ENCODE measurements around the gene DEPP1.

DEPP1 gene

DNA sequence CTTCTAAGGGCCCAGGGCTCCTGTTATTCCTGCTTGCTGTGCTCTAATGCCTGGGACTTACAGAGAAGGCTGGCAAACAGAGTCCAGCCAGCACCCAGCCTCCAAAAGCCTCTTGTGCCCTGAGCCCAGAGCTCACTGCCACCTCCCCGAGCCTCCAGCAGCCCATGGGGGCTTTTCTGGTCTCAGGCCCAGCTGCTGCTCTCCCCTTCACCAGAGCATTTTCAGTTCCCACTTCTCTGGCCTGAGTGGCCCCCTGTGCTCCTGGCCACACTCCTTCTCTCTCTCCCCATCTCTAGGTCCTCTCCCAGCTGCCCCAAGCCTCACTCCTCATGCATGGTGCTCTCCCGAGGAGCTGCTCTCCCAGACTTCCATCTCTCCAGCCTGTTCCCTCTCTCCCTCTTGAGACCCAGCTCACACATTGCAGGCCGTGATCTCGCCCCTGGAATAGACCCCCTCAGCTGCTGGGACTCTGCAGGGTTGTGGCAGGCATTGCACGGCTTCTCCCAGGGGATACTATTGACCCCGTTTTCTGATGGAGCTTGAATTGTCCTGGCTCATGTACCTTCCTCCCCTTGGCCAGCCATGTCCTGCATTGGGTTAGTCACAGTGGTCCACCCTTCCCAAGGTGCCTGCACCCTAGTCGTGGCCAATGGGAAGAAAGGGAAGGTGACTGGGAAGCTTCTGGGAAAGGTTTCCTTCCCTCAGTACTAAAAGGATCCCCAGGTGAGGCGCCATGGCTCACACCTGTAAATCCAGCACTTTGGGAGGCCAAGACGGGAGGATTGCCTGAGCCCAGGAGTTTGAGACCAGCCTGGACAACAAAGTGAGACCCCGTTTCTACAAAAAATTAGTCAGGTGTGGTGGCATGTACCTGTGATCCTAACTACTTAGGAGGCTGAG is 28.0 kb downstream of the DEPP1 start:
- no peak for DNase-seq

DNA sequence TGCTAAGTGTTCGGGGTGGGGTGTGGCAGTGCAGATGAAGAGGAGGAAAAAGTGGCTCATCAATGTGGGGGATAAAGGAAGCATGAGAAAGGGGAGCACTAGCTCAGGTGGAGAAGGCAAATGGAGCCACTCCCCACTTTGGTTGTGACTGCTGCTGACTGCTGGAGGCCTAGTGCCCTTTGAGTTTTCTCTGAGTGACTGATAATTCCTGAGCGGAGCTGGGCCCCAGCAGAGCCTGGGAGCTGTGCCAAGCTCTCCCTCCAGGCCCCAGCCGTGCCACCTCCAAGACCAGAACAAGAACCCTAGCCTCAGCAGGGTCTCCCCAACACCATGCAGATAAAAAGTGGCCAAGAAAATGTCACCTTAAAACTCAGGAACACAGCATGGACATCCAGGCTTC is 28.7 kb downstream of the DEPP1 start:
- no peak for DNase-seq

DNA sequence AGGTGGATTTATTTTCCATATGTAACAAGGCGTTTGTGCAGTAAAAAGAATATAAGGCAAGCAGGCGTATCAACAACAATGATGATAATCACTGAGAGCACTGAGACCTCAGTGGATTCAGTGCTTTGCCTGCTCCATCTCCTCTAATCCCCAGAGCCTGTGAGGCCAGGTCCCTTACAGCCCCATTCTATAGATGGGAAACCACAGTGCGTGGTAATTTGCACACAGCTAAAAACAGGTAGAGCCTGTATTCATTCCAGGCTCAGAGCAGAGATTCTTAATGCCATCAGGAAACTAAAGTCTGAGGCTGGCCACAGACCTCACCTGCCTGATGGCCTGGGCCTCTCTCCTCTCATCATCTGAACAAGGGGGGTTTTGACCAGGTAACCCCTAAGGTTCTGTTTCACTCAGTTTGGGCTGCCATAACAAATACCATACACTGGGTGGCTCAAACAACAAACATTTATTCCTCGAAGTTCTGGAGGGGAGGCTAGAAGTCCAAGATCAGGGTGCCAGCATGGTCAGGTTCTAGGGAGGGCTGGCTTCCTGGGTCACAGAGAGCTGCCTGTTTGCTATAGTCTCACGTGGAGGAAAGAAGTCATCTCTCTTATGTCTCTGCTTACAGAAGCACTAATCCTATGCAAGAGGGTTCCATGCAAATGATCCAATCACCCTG is 29.3 kb downstream of the DEPP1 start:
- DNase-seq = no peak

DNA sequence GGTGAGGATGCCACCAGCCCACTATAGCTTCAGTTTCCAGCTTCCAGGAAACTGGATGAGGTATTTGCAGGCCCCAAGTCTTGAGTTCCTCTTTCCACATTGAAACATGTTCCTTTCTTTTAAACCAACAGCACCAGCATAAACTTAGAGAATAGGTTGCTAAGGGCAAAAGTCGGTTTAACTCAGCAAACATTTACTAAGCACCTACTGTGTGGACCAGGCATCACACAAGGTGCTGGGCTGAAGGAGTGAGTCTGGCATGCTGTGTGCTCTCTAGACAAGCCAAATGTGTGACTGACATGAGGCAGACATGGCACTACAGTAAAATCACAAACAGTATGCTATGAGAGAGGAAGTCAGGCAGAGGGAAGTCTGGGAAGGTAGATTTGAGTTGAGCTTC is 30.0 kb downstream of the DEPP1 start:
- no peak for DNase-seq

DNA sequence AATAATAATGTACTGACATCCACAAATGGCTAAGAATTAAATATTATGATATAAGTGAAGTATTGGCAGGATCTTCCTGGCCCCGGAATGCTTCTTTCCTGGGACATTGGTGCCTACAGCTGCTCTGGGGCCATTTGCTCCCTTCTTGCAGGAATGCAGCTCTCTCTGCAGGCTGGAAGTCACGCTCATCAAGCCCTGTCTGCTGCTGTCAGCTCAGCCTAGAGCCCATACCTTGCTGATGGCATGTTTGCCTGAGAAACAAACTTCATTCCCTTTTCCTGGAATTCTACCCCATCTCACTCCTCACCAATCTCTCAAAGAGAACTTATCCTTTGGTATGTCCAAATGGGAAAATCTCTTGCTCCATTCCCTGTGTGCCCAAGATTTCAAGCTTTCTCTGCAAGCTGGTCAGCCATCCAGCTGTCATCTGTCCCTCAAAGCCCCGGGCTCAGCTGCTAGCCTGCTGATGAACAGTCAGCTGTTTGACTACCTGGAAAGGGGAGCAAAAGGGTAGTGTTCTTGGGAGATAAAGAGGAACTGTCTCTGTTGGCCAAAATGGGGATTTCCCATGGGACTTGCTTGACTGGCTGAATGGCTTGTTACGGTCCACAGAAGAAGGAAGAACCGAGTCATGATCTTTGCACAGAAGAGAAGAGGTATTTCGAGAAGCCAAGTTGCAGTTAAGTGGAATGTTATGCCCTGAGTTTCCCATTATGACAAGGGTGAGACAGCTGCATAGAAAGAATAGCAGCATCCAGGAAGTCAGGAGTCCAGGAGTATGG is 31.0 kb downstream of the DEPP1 start:
- no peak for DNase-seq

DNA sequence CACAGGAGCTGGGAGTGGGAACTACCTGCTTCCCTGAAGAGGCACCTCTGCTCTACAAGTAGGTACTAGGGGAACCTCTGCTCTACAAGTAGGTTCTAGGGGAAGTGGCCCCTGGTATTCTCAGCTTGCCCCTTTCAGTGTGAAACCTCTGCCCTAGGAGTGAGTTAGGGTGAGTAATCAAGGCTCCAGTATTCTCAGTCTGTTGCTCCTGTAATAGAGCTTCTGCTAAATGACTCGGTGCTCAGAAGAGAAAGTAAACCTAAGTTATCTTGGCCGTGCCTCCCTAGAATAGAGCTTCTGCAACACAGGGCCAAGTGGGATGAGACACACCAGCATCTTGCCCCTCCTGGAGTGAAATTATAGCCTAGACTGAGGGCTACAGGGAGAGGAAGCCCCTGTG is 32.4 kb downstream of the DEPP1 start:
- no peak for DNase-seq

DNA sequence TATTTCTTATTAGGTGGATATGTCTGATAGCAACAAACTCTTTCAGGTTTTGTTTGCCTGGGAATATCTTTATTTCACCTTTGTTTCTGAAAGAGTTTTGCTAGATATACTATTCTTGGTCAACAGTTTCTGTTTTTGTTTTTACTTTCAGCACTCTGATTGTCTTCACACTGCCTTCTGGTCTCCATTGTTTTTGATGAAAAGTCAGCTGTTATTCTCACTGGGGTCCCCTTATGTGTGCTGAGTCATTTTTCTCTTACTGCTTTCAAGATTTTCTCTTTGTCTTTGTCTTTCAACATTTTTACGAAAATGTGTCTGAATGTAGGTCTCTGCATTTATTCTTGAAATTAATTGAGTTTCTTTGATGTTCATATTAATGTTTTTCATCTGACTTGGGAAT is 34.3 kb downstream of the DEPP1 start:
- no peak for DNase-seq

DNA sequence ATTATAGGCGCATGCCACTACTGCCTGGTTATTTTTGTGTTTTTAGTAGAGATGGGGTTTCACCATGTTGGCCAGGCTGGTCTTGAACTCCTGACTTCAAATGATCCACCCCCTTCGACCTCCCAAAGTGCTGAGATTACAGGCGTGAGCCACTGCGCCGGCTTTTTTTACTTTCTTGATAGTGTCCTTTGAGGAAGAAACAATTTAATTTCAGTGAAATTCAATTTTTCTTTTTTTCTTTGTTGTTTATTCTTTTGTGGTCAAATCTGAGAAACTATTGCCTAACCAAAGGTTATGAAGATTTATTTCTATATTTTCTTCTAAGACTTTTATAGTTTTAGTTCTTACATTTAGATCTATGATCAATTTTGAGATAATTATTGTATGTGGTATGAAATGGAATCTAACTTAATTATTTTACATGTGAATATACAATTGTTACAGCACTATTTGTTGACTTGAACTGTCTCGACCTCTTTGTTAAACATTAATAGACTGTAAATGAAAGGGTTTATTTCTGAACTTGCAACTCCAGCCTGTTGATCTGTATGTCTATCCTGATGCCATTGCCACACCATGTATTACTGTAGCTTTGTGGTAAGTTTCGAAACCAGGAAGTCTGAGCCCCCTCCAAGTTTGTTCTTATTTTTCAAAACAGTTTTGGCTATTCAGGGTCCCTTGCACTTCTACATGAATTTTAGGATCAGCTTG is 38.8 kb downstream of the DEPP1 start:
- no peak for DNase-seq

DNA sequence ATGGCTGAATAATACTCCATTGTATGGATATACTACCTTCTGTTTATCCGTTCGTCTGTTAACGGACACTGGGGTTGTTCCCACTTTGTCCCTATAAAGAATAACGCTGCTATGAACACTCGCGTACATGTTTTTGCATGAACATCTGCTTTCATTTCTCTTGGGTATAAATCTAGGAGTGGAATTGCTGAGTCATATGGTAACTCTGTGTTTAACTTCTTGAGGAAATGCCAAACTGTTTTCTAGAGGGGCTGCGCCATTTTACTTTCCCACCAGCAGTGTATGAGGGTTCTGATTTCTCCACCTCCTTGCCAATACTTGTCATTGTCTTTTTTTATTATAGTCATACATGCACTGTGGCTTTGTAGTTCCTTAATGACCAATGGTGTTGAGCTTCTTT is 39.7 kb downstream of the DEPP1 start:
- DNase-seq = no peak

DNA sequence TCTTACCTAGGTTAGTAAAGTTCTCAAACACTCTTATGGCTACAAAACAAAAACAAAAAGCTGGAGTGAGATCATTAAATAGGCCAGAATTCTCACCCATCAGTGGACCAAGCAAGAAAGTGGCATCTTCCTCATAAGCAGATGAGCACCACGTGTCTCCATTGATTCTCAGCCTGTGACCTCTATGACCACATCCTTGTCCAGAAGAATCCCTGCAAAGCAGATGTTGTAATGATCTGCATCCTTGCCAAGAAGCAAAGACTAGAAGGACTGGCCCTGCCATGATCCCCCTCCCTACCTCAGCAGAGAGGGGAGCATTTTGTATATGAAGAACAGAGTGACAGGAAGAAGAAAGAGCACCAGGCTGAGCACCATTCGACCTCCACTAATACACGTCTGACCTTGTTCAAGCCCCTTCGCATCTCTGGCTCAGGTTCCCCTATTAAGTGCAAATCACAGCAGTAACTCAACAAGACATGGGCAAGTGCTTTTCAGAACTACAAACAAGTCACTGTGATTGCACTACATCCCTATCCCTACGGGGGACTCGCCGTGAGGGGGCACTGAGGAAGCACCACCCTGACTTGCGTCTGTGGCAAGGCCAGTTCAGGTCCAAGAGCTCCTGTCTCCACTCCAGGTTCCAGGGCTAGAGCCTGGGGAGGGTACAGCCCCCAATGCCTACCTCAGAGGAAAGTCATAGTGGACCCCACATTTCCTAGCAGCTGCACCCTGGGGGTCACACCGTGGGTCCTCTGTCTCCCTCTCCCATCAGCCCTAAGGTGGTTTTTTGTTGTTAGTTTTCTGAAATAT is 41.2 kb downstream of the DEPP1 start:
- DNase-seq = no peak

DNA sequence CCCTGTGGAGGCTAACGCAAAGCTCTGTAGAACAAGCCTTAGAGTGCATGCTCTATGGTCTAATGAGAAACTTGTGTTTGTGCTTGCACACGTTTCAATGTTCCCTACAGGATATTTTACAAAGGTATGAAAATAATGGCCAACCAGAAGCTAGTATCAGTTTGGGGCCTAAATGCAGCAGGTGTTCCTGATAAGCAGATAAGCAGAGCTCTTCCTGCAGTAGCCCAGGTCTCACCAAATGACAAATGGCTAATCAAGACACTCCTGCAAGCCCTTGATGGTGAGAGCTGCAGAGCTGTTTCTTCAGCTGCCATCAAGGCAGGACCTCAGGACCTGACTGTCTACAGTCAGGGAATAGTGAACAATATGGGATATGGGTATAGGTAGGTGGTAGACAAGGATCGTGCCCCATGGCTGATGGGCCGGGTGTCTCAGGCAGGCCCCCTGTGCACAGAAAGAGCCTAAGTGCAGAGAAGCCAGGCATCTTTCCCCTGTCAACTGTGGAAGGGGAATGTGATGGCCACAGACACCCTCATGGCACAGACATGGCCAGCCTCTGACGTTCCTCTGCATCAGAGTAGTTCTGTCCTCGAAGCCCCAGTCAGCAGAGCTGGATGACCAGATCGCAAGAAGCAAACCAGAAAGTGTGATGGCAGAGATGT is 42.2 kb downstream of the DEPP1 start:
- no peak for DNase-seq

DNA sequence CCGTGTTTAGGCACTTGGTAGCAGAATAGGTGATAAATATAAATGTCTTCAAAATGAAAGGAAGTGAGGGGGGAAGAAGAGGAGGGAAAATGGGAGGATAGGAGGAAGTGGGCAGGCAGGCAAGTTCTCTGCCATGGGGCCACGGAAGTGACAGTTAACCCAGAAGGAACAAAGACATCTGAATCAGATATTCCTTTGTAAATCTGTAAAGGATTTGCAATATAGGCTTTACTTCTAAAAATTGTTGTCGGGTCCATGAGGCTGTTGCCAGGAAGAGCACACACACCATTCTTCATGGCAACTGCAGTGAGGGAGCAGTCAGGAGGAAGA is 42.7 kb downstream of the DEPP1 start:
- DNase-seq = no peak

DNA sequence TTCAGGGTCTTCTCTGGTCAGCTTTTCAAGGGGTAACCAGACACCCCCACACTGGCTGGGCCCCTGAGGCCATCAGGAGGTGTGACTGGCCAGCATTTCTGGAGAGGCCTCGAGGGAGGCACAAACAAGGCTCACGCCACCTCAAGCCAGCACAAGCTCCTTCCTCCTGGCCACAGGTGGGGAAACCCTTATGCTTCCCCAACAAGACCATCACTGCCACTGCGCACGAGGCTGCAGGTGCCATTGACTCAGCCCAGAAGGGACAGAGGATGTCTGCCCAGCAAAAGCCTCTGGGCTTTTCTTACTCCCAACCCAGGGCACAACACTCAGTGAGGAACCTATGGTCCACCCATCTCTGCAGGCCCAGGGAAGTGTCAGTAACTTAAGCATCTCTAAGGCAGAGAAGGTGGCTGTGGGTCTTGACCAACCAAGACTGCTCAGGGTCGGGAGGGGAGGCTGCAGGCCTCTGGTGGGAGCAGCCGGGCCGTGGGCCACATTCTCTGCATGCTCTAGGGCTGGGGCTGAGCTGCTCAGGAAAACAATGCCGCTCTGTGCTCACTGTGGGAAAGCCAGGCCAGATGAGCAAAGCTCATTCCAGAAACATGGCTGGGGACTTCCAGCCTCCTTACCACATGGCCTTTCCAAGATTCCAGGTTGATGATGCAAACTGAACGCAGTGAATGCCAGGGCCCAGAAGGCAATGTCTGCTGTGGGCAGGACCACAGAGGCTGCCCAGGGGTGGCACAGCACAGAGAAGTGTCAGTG is 43.2 kb downstream of the DEPP1 start:
- peak; percentile 39 for DNase-seq

DNA sequence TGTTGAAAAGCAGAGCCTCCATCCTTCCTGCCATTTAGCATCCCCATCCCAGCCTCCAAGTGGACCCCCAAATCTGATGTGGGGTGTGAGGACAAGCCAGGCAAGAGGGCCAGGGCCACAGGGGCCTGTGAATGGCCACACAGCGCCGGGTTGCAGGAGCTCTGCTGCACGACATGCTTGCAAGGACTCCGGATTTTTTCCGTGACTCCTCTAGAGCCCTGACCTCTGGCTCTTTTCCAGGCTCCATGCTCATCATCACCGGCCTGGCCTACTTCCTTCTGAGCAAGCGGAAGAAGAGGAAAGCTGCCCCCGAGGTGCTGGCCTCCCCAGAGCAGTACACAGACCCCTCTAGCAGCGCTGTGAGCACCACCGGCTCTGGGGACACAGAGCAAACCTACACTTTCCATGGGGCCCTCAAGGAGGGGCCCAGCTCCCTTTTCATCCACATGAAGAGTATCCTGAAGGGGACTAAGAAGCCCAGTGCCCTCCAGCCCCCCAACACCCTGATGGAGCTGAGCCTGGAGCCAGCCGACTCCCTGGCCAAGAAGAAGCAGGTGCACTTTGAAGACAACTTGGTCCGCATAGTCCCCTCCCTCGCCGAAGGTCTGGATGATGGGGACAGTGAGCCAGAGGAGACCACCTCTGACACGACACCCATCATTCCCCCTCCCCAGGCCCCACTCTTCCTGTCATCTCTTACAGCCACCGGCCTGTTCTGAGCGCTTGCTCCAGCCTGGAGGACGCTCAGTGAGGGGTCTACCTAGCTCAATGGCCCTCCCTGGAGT is 44.0 kb downstream of the DEPP1 start:
- no peak for DNase-seq

DNA sequence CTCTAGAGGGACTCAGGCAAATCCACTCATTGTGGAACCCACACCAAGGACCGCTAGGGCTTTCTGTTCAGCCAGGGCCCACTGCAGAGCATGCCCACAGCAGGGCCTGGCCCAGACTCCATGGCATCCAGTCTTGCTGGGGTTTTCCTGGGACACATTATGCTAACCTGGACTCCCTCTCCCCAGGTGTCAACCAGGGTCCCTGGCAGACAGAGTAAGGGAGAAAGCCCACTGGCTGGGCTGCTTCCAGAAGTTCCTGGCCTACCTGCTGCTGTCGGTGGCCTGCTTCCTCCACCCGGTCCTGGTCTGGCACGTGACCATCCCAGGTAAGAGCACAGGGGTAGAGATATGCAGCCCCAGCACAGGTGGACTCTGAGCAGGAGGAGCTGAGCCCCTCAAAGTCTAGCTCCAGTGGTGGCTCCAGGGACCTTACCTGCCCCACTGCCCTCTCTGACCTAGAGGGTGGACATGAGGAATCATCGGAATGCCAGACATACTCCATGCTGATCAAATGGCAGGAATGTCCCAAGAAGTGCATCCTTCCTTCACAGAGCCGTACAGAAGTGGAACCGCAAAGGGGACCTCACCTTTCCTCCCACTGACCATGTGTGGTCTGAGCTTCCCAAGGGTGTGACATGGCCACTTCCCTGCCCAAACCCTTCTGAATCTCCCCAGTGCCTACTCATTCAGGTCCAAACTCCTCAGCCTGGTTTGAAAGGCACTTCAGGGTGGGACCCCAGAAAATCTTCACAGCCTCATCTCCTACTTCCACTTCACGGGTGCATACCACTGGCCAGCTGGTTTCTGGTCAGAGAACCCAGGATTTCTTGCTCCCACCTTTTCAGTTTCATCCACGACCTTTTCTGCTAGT is 44.9 kb downstream of the DEPP1 start:
- DNase-seq = no peak

DNA sequence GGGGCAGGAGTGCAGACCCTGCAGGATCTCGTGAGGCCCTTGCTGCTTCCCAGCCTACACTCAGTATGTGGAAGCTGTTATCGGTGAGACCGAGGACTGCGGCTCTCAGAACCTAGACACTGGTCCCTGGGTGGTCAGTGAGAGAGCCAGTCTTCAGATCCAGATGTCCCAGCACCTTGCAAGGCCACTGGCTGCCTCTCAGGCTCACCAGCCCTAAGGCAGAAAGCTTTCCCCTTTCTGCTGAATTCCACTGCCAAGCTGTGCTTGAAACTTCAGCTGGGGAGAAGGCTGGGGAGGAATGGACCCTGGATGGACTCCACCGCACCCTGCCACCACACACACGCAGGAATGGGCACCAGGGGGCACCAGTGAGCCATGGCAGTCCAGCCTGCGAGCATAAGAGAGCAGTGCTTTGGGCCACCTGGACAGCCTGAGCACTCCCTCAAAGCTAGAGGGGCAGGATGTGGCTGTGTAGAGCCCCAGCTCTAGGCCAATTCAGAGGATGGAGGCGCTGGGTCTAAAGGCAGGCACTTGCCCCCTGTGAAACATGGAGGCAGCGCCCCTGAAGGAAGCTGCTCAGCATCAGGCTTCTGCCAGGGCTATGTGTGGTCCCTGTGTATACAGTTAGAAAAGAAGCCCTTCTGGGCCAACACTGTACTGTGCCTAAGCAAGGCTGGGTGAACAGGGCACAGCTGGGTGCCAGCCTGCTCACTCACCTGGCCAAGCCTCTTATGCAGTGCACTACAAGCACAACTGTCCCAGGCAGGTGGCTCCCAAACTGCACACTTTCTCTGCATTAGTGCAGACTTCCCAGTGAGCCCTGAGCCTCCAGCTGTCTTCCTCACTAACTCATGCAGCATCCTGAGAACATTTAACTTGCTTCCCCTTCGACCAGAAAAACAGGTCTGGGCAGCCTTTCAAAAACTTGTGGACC is 45.8 kb downstream of the DEPP1 start:
- peak; percentile 69 for DNase-seq

DNA sequence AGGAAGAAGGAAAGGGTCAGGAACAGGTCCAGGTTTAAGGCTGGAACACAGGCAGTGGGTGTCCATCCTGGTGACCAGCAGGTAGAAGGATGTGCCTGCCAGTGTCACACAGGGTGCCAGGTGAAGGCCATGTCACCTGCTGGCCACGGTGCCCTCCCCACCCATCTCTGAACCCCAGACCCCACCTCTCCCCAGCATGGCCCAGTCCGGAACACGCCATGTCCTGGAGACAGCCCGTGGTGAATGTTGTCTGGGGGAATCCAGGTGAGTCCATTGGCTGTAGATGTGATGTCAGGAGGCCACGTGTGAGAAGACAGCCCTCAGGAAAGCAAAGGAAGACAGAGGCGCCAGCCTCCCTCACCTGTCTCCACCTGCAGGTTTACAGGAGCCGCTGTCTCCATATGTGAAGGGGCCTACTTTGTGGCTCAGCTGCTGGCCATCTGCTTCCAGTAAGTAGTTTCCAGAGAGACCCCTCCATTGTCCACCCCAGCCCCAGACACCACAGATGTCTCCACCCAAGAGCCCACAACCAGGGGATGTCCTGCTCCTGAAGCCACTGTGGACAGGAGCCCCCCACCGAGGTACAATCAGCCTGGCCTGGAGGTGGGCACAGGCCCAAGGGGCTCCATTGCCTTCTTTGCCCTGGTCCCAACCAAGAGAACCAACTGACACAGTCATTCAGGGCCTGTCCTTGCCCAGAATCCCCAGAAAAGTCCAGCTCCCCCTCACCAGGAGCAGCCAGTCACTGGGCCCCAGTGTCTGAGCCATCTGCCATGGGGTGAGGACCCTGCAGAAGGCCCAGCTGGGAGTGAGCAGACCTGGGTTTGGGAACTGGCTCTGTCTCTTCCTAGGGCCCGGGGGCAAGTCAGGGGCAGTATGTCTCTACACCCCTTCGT is 46.7 kb downstream of the DEPP1 start:
- no peak for DNase-seq

All from amniotic stem cell (primary cell).